IPS-18a (cell line): ENCODE results near the gene POU2F1.

Experiments
- H3K27ac ChIP-seq: one replicate; pipeline ENCODE4 v1.5.1; 2013; ENCODE audit warnings: low read length
- H3K27me3 ChIP-seq: one replicate; pipeline ENCODE4 v1.6.1; 2013; ENCODE audit warnings: mild to moderate bottlenecking, low read length; ENCODE audit not compliant: control insufficient read depth, insufficient read depth
- H3K36me3 ChIP-seq: one replicate; pipeline ENCODE4 v1.6.1; 2013; ENCODE audit warnings: low read depth, low read length; ENCODE audit not compliant: control insufficient read depth
- H3K4me1 ChIP-seq: one replicate; pipeline ENCODE4 v1.6.1; 2013; ENCODE audit warnings: low read depth, low read length; ENCODE audit not compliant: control insufficient read depth
- H3K4me3 ChIP-seq: one replicate; pipeline ENCODE4 v1.5.1; 2013; ENCODE audit warnings: low read length
- H3K9ac ChIP-seq: one replicate; pipeline ENCODE4 v1.6.1; 2013; ENCODE audit warnings: mild to moderate bottlenecking, low read length, moderate library complexity
- H3K9me3 ChIP-seq: one replicate; pipeline ENCODE4 v1.6.1; 2013; ENCODE audit warnings: low read depth, low read length; ENCODE audit not compliant: control insufficient read depth

The POU2F1 gene

GRCh38 chr1:167467752-167468151, 247.1 kb downstream of the POU2F1 start:
- H3K4me3 ChIP-seq: no peak overlapping the region
- no peaks in the 10 kb centered on the region for H3K36me3 ChIP-seq
- no peak overlapping the region for H3K27ac ChIP-seq
- no peaks in the 10 kb centered on the region for H3K9me3 ChIP-seq
- peak overlapping the region; percentile 16 for H3K9ac ChIP-seq
- peaks cover 17% of the 10 kb centered on the region for H3K4me1 ChIP-seq
- H3K27me3 ChIP-seq: no peaks in the 10 kb centered on the region

GRCh38 chr1:167469280-167469965, 248.7 kb downstream of the POU2F1 start:
- Histone ChIP-seq H3K27ac (no peak overlapping the region), H3K4me1 (peaks cover 17% of the 10 kb centered on the region), H3K36me3 (no peaks in the 10 kb centered on the region)

GRCh38 chr1:167471568-167471967, 250.9 kb downstream of the POU2F1 start:
- Histone ChIP-seq H3K27ac (no peak overlapping the region), H3K9me3 (no peaks in the 10 kb centered on the region), H3K4me1 (peaks cover 17% of the 10 kb centered on the region), H3K36me3 (no peaks in the 10 kb centered on the region), H3K4me3 (no peak overlapping the region), H3K27me3 (no peaks in the 10 kb centered on the region), H3K9ac (no peak overlapping the region)

More at GRCh38 chr1:167469280-167469965, 248.7 kb downstream of the POU2F1 start:
- Histone ChIP-seq H3K27me3 (no peaks in the 10 kb centered on the region), H3K9me3 (no peaks in the 10 kb centered on the region), H3K4me3 (no peak overlapping the region), H3K9ac (no peak overlapping the region)

DNA sequence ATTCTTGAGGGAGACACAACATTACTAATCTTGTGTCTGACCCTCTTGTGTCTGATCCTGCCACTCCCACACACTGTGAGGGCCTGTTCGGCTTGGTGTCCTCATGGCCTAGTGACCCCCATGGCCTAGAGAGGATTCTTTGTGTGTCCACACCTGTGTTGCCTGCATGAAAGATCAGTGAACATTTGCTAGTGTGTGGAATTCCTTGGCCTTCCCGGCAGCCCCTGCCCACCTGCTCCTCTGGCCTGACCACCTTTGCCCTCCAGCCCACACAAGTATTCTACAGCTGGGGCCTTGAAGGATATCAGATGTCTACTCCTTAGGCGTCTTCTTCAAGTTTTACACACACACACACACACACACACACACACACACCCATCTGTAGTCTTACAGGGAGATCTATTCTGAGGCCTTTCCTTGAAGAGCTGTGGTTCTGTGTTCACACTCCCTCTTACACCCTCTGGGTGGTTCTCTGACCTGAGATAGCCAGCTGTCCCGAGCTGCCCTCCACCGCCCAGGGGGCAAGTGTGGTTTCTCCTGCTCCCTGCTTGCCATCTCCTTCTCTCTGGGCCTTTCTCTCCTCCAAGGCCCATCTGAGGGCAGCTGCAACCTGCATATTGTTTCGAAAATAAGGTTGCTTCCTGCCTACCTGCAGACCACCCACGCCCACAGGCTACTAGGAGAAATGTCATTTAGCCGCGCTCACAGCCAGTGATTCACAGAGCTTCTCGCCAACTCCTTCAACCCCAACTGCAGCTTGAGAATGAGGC, 252.3 kb downstream of the POU2F1 start:
- H3K9me3 ChIP-seq: no peaks in the 10 kb centered on the region
- H3K4me3 ChIP-seq: no peak overlapping the region
- H3K9ac ChIP-seq: no peak overlapping the region
- H3K4me1 ChIP-seq: peaks cover 8% of the 10 kb centered on the region
- no peak overlapping the region for H3K27ac ChIP-seq
- no peaks in the 10 kb centered on the region for H3K36me3 ChIP-seq
- H3K27me3 ChIP-seq: no peaks in the 10 kb centered on the region

GRCh38 chr1:167473761-167474160, 253.1 kb downstream of the POU2F1 start:
- Histone ChIP-seq H3K4me3 (no peak overlapping the region), H3K4me1 (no peaks in the 10 kb centered on the region), H3K9me3 (no peaks in the 10 kb centered on the region), H3K27ac (no peak overlapping the region), H3K36me3 (no peaks in the 10 kb centered on the region), H3K9ac (no peak overlapping the region), H3K27me3 (no peaks in the 10 kb centered on the region)

GRCh38 chr1:167474191-167474641, 253.5 kb downstream of the POU2F1 start:
- Histone ChIP-seq H3K9me3 (no peaks in the 10 kb centered on the region), H3K27ac (no peak overlapping the region), H3K27me3 (no peaks in the 10 kb centered on the region), H3K4me1 (no peaks in the 10 kb centered on the region), H3K4me3 (no peak overlapping the region), H3K36me3 (no peaks in the 10 kb centered on the region), H3K9ac (no peak overlapping the region)

- Histone ChIP-seq H3K9ac (no peak overlapping the region), H3K9me3 (no peaks in the 10 kb centered on the region), H3K4me1 (no peaks in the 10 kb centered on the region), H3K36me3 (no peaks in the 10 kb centered on the region), H3K27ac (no peak overlapping the region), H3K4me3 (no peak overlapping the region), H3K27me3 (no peaks in the 10 kb centered on the region)
These were observed 255.4 kb downstream of the POU2F1 start for GRCh38 chr1:167476061-167476460.
